Parathyroid adenoma (tissue), 2 donors: ENCODE measurements around the gene SPECC1.

Source experiments
- H2AFZ ChIP-seq: fragments of 300-600 bp; sonication (generic); one replicate; pipeline ENCODE4 v1.7.0; 2017; ENCODE audit warnings: antibody characterized with exemption, mild to moderate bottlenecking
- H3K27ac ChIP-seq: fragments of 300-600 bp; sonication (generic); one replicate; pipeline ENCODE4 v1.7.0; 2017
- H3K27me3 ChIP-seq: fragments of 300-600 bp; sonication (generic); one replicate; pipeline ENCODE4 v1.7.0; 2017; ENCODE audit warnings: low read length; ENCODE audit not compliant: control insufficient read depth, insufficient read depth
- H3K36me3 ChIP-seq: fragments of 300-600 bp; sonication (generic); one replicate; pipeline ENCODE4 v1.7.0; 2017; ENCODE audit warnings: low read length; ENCODE audit not compliant: control insufficient read depth, insufficient read depth
- H3K4me1 ChIP-seq: fragments of 300-600 bp; sonication (generic); one replicate; pipeline ENCODE4 v1.7.0; 2017; ENCODE audit warnings: control low read depth
- H3K4me2 ChIP-seq: fragments of 300-600 bp; sonication (generic); one replicate; pipeline ENCODE4 v1.7.0; 2017; ENCODE audit warnings: low read length
- H3K4me3 ChIP-seq: fragments of 300-600 bp; sonication (generic); one replicate; pipeline ENCODE4 v1.7.0; 2017; ENCODE audit warnings: low read depth, low read length
- H3K79me2 ChIP-seq: fragments of 300-600 bp; sonication (generic); one replicate; pipeline ENCODE4 v1.7.0; 2017; ENCODE audit warnings: control low read depth
- H3K9ac ChIP-seq: fragments of 300-600 bp; sonication (generic); one replicate; pipeline ENCODE4 v1.7.0; 2017; ENCODE audit warnings: mild to moderate bottlenecking
- H3K9me3 ChIP-seq: fragments of 300-600 bp; sonication (generic); one replicate; pipeline ENCODE4 v1.7.0; 2017; ENCODE audit warnings: low read length; ENCODE audit not compliant: control insufficient read depth
- TF ChIP-seq, protein P1 (sequence below): fragments of 300-600 bp; sonication (generic); IDR thresholded peaks from one replicate; pipeline ENCODE4 v1.7.0; 2017; ENCODE audit warnings: antibody characterized with exemption, mild to moderate bottlenecking
- donor health status: primary hyperparathyroidism.

Gene SPECC1

GRCh38 chr17:20253323-20253722 is 244.2 kb downstream of the SPECC1 start:
- Histone ChIP-seq H3K9ac (no peak overlapping the region), H3K4me3 (no peak overlapping the region), H2AFZ (no peak overlapping the region), H3K36me3 (no peaks in the 10 kb centered on the region), H3K27ac (no peak overlapping the region), H3K27me3 (no peaks in the 10 kb centered on the region), H3K79me2 (no peaks in the 10 kb centered on the region), H3K9me3 (no peaks in the 10 kb centered on the region), H3K4me1 (no peaks in the 10 kb centered on the region), H3K4me2 (no peak overlapping the region)
- TF ChIP-seq, protein P1, sequence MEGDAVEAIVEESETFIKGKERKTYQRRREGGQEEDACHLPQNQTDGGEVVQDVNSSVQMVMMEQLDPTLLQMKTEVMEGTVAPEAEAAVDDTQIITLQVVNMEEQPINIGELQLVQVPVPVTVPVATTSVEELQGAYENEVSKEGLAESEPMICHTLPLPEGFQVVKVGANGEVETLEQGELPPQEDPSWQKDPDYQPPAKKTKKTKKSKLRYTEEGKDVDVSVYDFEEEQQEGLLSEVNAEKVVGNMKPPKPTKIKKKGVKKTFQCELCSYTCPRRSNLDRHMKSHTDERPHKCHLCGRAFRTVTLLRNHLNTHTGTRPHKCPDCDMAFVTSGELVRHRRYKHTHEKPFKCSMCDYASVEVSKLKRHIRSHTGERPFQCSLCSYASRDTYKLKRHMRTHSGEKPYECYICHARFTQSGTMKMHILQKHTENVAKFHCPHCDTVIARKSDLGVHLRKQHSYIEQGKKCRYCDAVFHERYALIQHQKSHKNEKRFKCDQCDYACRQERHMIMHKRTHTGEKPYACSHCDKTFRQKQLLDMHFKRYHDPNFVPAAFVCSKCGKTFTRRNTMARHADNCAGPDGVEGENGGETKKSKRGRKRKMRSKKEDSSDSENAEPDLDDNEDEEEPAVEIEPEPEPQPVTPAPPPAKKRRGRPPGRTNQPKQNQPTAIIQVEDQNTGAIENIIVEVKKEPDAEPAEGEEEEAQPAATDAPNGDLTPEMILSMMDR, result no peak

DNA sequence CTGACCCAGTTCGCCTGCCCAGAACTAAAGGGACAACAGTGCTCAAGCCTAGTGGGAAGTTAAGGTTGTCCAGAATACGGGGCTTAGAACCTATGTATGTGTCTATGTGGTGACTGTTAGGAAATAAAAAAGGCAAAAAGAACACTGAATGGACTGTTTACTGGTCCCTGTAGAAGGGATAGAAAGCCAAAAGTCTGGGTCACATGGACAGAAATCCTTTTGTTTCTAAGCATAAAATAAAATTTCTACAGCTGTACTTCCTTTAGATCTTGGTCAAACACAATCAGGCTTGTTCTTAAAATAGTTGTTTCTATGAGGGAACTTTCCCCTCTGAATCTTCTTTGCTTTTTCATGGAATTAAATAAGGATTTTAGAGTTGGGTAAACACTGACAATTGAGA is 245.4 kb downstream of the SPECC1 start:
- no peak overlapping the region for H3K9ac ChIP-seq
- no peaks in the 10 kb centered on the region for H3K79me2 ChIP-seq
- H2AFZ ChIP-seq, result no peak overlapping the region
- no peaks in the 10 kb centered on the region for H3K36me3 ChIP-seq
- H3K27ac ChIP-seq, result no peak overlapping the region
- no peaks in the 10 kb centered on the region for H3K27me3 ChIP-seq
- no peaks in the 10 kb centered on the region for H3K4me1 ChIP-seq
- TF ChIP-seq, protein P1, result no peak
- H3K4me3 ChIP-seq, result no peak overlapping the region
- H3K9me3 ChIP-seq, result no peaks in the 10 kb centered on the region
- no peak overlapping the region for H3K4me2 ChIP-seq

GRCh38 chr17:20256144-20256543 is 247.0 kb downstream of the SPECC1 start:
- no peaks in the 10 kb centered on the region for H3K4me1 ChIP-seq
- H3K4me2 ChIP-seq, result no peak overlapping the region
- no peak overlapping the region for H3K4me3 ChIP-seq
- H3K27ac ChIP-seq, result no peak overlapping the region
- H3K79me2 ChIP-seq, result no peaks in the 10 kb centered on the region
- H3K36me3 ChIP-seq, result no peaks in the 10 kb centered on the region
- no peaks in the 10 kb centered on the region for H3K27me3 ChIP-seq
- TF ChIP-seq, protein P1, result no peak
- no peaks in the 10 kb centered on the region for H3K9me3 ChIP-seq
- H2AFZ ChIP-seq, result no peak overlapping the region
- no peak overlapping the region for H3K9ac ChIP-seq

GRCh38 chr17:20257008-20257407 is 247.8 kb downstream of the SPECC1 start:
- Histone ChIP-seq H3K4me1 (no peaks in the 10 kb centered on the region), H3K4me3 (no peak overlapping the region), H3K9me3 (no peaks in the 10 kb centered on the region), H3K27ac (no peak overlapping the region), H3K4me2 (no peak overlapping the region), H3K9ac (no peak overlapping the region), H2AFZ (no peak overlapping the region), H3K36me3 (no peaks in the 10 kb centered on the region), H3K27me3 (no peaks in the 10 kb centered on the region), H3K79me2 (no peaks in the 10 kb centered on the region)
- TF ChIP-seq, protein P1, result no peak

DNA sequence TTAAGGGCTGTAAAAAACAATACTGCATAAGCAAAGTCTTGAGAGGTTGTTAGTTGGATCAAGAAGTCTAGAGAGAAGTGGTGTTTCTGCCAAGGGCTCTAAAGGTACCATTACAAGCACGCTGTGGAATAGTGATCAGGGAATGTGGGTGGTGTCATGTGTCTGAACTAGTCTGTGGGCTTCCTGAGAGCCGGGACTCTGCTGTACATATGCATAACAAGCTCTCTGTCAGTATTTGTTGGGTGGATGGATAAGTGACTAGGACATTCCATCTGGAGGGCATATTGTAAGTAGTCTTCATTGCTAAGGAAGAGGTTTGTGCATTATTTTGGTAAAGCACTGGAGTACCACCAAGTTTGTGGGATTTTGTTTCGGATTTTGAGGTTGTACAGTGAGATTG is 248.6 kb downstream of the SPECC1 start:
- Histone ChIP-seq H3K9me3 (no peaks in the 10 kb centered on the region), H3K9ac (no peak overlapping the region), H3K27me3 (no peaks in the 10 kb centered on the region), H3K4me3 (no peak overlapping the region), H3K79me2 (no peaks in the 10 kb centered on the region), H3K36me3 (no peaks in the 10 kb centered on the region), H3K4me2 (no peak overlapping the region), H2AFZ (no peak overlapping the region), H3K4me1 (no peaks in the 10 kb centered on the region), H3K27ac (no peak overlapping the region)
- TF ChIP-seq, protein P1, result no peak
